H9 (cell line): Measurements from ENCODE around the gene CYP1B1. TPM values are rescaled to one million over a fixed set of nuclear protein-coding genes. Genes with fewer than 3 reads are reported as not detected.
A peak's percentile ranks its signal among the peaks of the same experiment; 100 is the strongest.

Source experiments
- DNase-seq: peaks from one replicate; pipeline ENCODE4 v3.0.0-alpha.2; 2017
- H2AFZ ChIP-seq: one replicate; pipeline ENCODE4 v1.6.1; 2013; ENCODE audit warnings: mild to moderate bottlenecking, low read length, control low read depth, moderate library complexity
- H2AK5ac ChIP-seq: 2 replicates; pipeline ENCODE4 v1.6.1; 2013; ENCODE audit warnings: low read length, control low read depth, mixed read lengths; ENCODE audit not compliant: insufficient read length
- H2BK120ac ChIP-seq: one replicate; pipeline ENCODE4 v1.6.1; 2013; ENCODE audit warnings: low read depth, mild to moderate bottlenecking, low read length, control low read depth, inconsistent platforms; ENCODE audit not compliant: poor library complexity, severe bottlenecking
- H2BK12ac ChIP-seq: 2 replicates; pipeline ENCODE4 v1.6.1; 2013; ENCODE audit warnings: low read length, control low read depth, mixed read lengths, low read depth; ENCODE audit not compliant: insufficient read length
- H2BK15ac ChIP-seq: 2 replicates; pipeline ENCODE4 v1.6.1; 2013; ENCODE audit warnings: low read depth, low read length, control low read depth
- H2BK20ac ChIP-seq: one replicate; pipeline ENCODE4 v1.6.1; 2013; ENCODE audit warnings: low read depth, mild to moderate bottlenecking, low read length, control low read depth, inconsistent platforms; ENCODE audit not compliant: poor library complexity, severe bottlenecking
- H2BK5ac ChIP-seq: 2 replicates; pipeline ENCODE4 v1.6.1; 2013; ENCODE audit warnings: low read length, control low read depth, mixed read lengths; ENCODE audit not compliant: insufficient read length
- H3K14ac ChIP-seq: 2 replicates; pipeline ENCODE4 v1.6.1; 2013; ENCODE audit warnings: low read length, control low read depth; ENCODE audit not compliant: insufficient read depth
- H3K18ac ChIP-seq: 2 replicates; pipeline ENCODE4 v1.6.1; 2013; ENCODE audit warnings: low read depth, mild to moderate bottlenecking, mixed read lengths, low read length, control low read depth; ENCODE audit not compliant: insufficient read length
- H3K23ac ChIP-seq: 2 replicates; pipeline ENCODE4 v1.6.1; 2013; ENCODE audit warnings: low read length, control low read depth, mixed read lengths, low read depth; ENCODE audit not compliant: insufficient read length
- H3K23me2 ChIP-seq: 2 replicates; pipeline ENCODE4 v1.6.1; 2013; ENCODE audit warnings: low read depth, mild to moderate bottlenecking, mixed read lengths, low read length, control low read depth; ENCODE audit not compliant: insufficient read length, poor library complexity, severe bottlenecking
- H3K27ac ChIP-seq: 2 replicates; pipeline ENCODE4 v1.5.1; 2013; ENCODE audit warnings: low read length, control low read depth, mixed read lengths, low read depth; ENCODE audit not compliant: insufficient read length
- H3K27me3 ChIP-seq: 2 replicates; pipeline ENCODE4 v1.6.1; 2013; ENCODE audit warnings: low read length, control low read depth, inconsistent platforms; ENCODE audit not compliant: insufficient read depth
- H3K4ac ChIP-seq: 2 replicates; pipeline ENCODE4 v1.6.1; 2013; ENCODE audit warnings: low read depth, mild to moderate bottlenecking, control low read depth, inconsistent platforms, low read length, moderate library complexity
- H3K4me1 ChIP-seq: 2 replicates; pipeline ENCODE4 v1.6.1; 2013; ENCODE audit warnings: low read length, control low read depth, inconsistent platforms; ENCODE audit not compliant: insufficient read depth
- H3K4me2 ChIP-seq: 2 replicates; pipeline ENCODE4 v1.6.1; 2013; ENCODE audit warnings: low read length, control low read depth, mixed read lengths; ENCODE audit not compliant: insufficient read length, insufficient read depth
- H3K56ac ChIP-seq: 2 replicates; pipeline ENCODE4 v1.6.1; 2013; ENCODE audit warnings: low read depth, mild to moderate bottlenecking, mixed read lengths, low read length, control low read depth; ENCODE audit not compliant: insufficient read length
- H3K79me1 ChIP-seq: 2 replicates; pipeline ENCODE4 v1.6.1; 2013; ENCODE audit warnings: low read depth, mild to moderate bottlenecking, moderate library complexity, low read length, control low read depth, inconsistent platforms; ENCODE audit not compliant: insufficient read depth, poor library complexity, severe bottlenecking
- H3K79me2 ChIP-seq: 2 replicates; pipeline ENCODE4 v1.6.1; 2013; ENCODE audit warnings: low read length, control low read depth, inconsistent platforms; ENCODE audit not compliant: insufficient read depth
- H3K9ac ChIP-seq: 2 replicates; pipeline ENCODE4 v1.6.1; 2013; ENCODE audit warnings: low read length, control low read depth, mixed read lengths; ENCODE audit not compliant: insufficient read length; ENCODE audit errors: extremely low read depth
- H3K9me3 ChIP-seq: one replicate; pipeline ENCODE4 v1.6.1; 2013; ENCODE audit warnings: low read depth, low read length, inconsistent platforms; ENCODE audit not compliant: control insufficient read depth
- H3T11ph ChIP-seq: one replicate; pipeline ENCODE4 v1.6.1; 2013; ENCODE audit warnings: mild to moderate bottlenecking, low read length, control low read depth, inconsistent platforms
- H4K20me1 ChIP-seq: one replicate; pipeline ENCODE4 v1.6.1; 2013; ENCODE audit not compliant: control insufficient read depth, insufficient read length, insufficient read depth
- H4K5ac ChIP-seq: 2 replicates; pipeline ENCODE4 v1.6.1; 2013; ENCODE audit warnings: low read depth, mild to moderate bottlenecking, mixed read lengths, low read length, control low read depth; ENCODE audit not compliant: insufficient read length
- H4K8ac ChIP-seq: replicated peaks from 2 replicates; pipeline ENCODE4 v1.6.1; 2013; ENCODE audit warnings: low read length, control low read depth, mixed read lengths, low read depth; ENCODE audit not compliant: insufficient read length
- H4K91ac ChIP-seq: 2 replicates; pipeline ENCODE4 v1.6.1; 2013; ENCODE audit warnings: low read depth, mild to moderate bottlenecking, moderate library complexity, mixed read lengths, low read length, control low read depth; ENCODE audit not compliant: insufficient read length
- H3K27ac Mint-ChIP-seq, 3 experiments: 2 replicates in 2 of 3; 3 replicates in 1 of 3; pipeline ENCODE4 v1.8.0; 2020 to 2021; ENCODE audit warnings: mixed read lengths in 3 of 3, mild to moderate bottlenecking in 1 of 3, moderate library complexity in 1 of 3
- H3K27me3 Mint-ChIP-seq: 2 replicates; pipeline ENCODE4 v1.8.0; 2021; ENCODE audit warnings: low read depth, mild to moderate bottlenecking, moderate library complexity, mixed read lengths
- H3K36me3 Mint-ChIP-seq, 3 experiments: 2 replicates in 2 of 3; 3 replicates in 1 of 3; pipeline ENCODE4 v1.8.0; 2020 to 2021; ENCODE audit warnings: low read depth in 3 of 3, mixed read lengths in 3 of 3; ENCODE audit not compliant: insufficient read depth in 1 of 3
- H3K4me1 Mint-ChIP-seq, 2 experiments: 2 replicates each; pipeline ENCODE4 v1.8.0; 2020; ENCODE audit warnings: mixed read lengths in 2 of 2
- H3K4me3 Mint-ChIP-seq, 2 experiments: 2 replicates in 1 of 2; 3 replicates in 1 of 2; pipeline ENCODE4 v1.8.0; 2020 to 2021; ENCODE audit warnings: mild to moderate bottlenecking in 2 of 2, mixed read lengths in 2 of 2, moderate library complexity in 1 of 2
- H3K9me3 Mint-ChIP-seq, 2 experiments: 2 replicates in 1 of 2; 3 replicates in 1 of 2; pipeline ENCODE4 v1.8.0; 2020; ENCODE audit warnings: mild to moderate bottlenecking in 2 of 2, mixed read lengths in 2 of 2, moderate library complexity in 1 of 2
- CTCF ChIP-seq: fragments of 200-600 bp; sonication (generic); conservative IDR thresholded peaks from 3 replicates; pipeline ENCODE4 v1.8.0; 2021; ENCODE audit warnings: antibody characterized with exemption, mild to moderate bottlenecking
- WGBS: extraction: QIAGEN DNeasy Blood & Tissue Kit; methylation state at CpG from one replicate; pipeline ENCODE4 v1.1.7; 2013; ENCODE audit warnings: missing lambda C conversion rate, low lambda C conversion rate, mixed read lengths; ENCODE audit not compliant: insufficient read length; ENCODE audit errors: extremely low coverage; 5-methylcytosine and 5-hydroxymethylcytosine counted together
- total RNA-seq: library from RNA; stranded (reverse); gene quantifications from 2 replicates; pipeline ENCODE4 v1.2.1, GENCODE V29; 2021

The CYP1B1 gene
- total RNA-seq, 1 experiment from 2014 or later, result 2.7 TPM

DNA sequence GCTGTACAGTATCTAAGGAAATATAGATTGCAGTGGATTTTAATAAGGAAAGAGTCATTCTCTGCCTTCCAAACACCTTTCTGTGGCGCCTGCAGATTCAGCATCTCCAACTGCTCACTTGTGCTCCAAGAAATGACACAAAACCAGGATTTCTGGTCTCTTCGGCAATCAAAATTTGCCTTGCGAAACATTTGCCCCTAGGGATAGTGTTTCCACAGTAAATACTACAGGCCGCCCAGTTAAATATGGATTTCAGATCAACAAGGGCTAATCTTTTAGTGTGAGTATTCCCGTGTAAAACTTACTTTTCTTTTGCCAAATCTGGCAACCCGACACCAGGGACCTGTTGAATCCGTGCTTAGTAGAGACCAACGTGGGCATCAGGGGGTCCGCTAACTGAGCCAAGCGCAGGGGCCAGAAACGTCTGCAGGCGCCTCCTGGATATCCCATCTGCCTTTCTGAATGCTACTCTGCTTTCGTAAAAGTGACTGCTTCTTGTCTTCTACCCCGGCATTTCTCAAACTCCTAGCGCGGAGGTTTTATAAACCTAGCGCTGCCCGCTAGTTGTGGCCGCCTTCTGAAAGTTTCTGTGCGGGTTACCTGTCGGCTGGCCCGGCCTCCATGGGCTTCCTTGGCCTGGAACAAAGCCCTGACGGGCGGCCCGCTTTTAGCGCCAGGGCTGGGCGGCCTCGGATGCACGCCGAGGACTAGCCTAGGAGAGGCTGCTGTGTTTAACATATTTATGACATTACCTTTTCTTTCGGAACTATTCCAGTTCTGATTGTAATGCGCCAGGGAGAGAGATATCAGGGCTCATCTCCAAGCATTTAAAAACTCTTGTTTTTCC lies 2.5 kb downstream of the CYP1B1 start:
- Histone ChIP-seq H3K23me2 (peaks cover 21% of the 10 kb centered on the region), H2AFZ (no peak overlapping the region), H4K20me1 (peaks cover 2% of the 10 kb centered on the region), H3T11ph (no peak overlapping the region), H3K56ac (no peak overlapping the region), H2BK20ac (no peak overlapping the region), H2BK12ac (no peak overlapping the region), H3K9ac (no peak overlapping the region), H3K18ac (no peak overlapping the region), H3K79me1 (no peaks in the 10 kb centered on the region), H2BK15ac (no peak overlapping the region), H3K14ac (no peak overlapping the region), H3K4ac (no peak overlapping the region), H4K91ac (no peak overlapping the region), H3K4me1 (no peaks in the 10 kb centered on the region), H3K27ac (no peak overlapping the region), H2AK5ac (no peak overlapping the region), H3K9me3 (no peaks in the 10 kb centered on the region), H3K27me3 (peaks cover 36% of the 10 kb centered on the region), H4K5ac (no peak overlapping the region), H2BK5ac (no peak overlapping the region), H2BK120ac (no peak overlapping the region), H3K79me2 (no peaks in the 10 kb centered on the region), H3K23ac (no peak overlapping the region), H3K4me2 (peak overlapping the region; percentile 70), H4K8ac (no peak overlapping the region)
- Mint-ChIP-seq H3K36me3 (peaks cover 0 to 6% (median 2%) of the 10 kb centered on the region in 3 experiments; a peak in 2 of 7 replicates), H3K27me3 (peaks cover 62% of the 10 kb centered on the region), H3K4me1 (peaks cover 27 to 33% of the 10 kb centered on the region in 2 experiments), H3K27ac (no peak overlapping the region), H3K9me3 (peaks cover 0 to 5% of the 10 kb centered on the region in 2 experiments; a peak in 3 of 5 replicates), H3K4me3 (peak overlapping the region; percentile 53 to 84)
- TF ChIP-seq CTCF, result no peak
- WGBS, result no CpG with 5 or more reads among the region's 32 CpGs
- peak; percentile 55 for DNase-seq
